Endometrium (tissue), 2 donors: Measurements from ENCODE around the gene RABGGTA.
"Not testable (repeated sequence)": the region's sequence is repeated elsewhere in the genome, so short reads cannot be mapped to it uniquely, and the experiment has no call there.

Experiments used
- FAIRE-seq: peaks from 2 replicates; lab custom pipeline; 2012; peaks lifted over from hg19 to GRCh38; lab: Jason Lieb, UNC
- donor health status: control.
- donor health status: control.

Gene RABGGTA

DNA sequence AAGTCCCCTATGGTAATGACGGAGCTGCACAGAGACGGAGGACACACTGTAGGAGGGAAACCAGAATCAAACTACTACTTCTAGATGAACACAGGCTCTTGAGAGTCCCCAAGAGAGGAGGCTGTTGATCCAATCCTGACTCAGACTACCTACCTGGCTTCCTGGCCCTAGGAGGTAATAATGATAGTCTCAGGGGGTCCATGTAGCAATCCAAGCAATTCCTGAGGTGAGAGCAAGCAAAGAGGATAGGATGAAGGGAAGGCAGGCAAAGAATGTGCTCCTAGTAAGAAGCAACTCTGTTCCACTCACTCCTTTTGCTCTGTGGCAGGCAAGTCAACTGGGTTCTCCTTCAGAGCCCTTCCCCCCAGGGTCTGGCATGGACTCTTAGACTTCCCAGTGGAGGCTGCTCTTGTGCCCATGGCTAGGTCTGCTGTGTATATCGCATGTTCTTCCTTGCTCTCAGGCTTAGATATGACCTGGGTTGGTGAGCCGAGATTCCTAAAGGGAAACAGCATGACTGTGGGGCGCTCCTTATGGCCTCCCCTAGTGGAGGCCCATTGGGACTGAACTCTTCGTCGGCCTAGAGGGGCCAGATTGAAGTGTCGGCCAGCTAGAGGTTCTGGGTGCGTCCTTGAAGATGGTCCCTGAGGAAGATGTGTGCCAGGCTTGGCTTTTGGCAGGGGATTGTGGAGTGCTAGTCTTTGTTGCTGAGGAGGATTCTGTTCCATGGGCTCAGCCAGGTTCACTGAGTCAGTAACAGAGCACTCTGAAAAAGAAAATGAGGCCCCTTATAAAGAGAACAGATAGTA, 31.1 kb downstream of the RABGGTA start:
- no peak for FAIRE-seq

DNA sequence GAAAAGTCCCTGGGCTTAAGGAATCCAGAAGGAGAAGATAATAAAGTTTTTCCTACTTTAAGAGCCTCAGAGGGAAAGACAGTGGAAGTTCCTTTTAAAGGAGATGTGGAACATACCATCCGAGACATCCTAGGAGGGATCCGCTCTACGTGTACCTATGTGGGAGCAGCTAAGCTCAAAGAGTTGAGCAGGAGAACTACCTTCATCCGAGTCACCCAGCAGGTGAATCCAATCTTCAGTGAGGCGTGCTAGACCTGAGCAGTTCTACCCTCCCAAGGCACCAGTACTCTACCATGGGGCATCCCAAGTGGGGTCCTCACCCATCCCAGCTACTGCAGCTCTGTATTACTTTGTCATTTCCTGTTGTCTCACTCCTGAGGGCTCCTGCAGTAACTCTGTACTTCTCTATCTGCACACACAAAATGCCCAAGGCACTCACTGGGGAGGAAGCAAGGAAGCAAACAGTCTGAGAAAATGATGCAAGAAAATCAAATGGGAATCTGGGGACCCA, 32.8 kb downstream of the RABGGTA start:
- no peak for FAIRE-seq

DNA sequence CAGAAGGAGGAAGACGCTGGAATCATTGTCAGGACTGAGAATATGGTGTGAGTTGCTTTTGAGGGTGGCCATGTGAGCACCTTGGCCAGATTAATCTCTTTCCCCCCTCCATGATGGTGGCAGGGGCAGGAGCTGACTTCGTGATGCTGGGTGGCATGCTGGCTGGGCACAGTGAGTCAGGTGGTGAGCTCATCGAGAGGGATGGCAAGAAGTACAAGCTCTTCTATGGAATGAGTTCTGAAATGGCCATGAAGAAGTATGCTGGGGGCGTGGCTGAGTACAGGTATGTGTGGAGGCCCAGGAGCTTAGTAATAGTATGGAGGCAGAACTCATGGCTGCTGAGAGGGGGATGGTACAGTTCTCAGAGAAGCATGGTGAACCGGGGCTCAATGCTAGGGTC, 33.3 kb downstream of the RABGGTA start:
- no peak for FAIRE-seq

DNA sequence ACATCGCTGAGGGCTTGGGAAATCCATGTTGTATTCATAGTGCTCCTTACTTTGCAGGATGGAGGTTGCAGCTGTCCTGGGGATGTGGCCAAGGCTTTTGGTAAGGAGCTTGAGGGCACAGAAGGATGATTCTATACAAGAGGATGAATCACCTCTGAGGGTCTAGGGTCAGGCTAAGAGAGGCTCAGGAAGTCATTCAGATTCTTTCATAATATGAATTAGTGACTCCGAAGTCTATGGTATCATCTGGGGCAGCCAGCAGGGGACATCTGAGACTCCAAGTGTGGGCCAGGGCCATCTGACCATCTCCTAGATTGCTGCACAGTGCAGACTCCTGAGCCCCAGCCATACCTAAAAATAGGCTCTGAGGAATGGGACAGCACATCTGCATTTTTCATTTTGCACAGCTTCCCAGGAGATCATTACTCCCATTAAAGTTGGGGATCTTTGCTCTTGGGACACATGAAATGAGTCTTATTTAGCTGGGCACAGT, 33.9 kb downstream of the RABGGTA start:
- FAIRE-seq: no peak

DNA sequence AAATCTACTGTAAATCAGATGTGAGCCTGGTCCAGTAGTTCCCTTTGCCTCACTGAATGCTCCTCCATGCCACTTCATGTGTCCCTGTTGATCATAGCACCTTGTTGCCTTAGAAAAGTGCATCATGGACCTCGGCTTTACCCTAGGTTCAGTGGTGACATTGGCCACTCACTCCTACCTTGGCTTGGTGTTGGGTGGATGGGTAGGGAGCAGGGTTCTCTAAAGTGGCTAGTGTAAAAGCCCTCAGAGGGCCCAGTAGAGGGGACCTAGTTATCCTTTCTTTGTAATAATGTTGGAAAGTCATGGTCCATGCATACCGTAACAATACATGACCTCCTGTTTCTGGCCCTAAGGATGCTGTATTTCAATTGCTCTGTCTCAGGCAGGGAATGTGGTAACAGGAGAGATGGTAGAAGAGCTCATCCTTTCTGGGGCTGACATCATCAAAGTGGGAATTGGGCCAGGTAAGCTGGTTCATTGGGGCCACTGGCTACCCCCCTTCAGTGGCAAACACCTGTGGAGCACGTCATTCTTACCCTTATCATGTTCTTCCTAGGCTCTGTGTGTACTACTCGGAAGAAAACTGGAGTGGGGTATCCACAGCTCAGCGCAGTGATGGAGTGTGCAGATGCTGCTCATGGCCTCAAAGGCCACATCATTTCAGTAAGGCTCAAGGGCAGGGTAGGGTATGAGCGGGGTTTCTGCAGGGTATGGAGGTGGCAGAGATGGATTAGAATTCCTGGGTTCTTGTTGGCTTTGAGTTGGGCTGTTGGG, 34.5 kb downstream of the RABGGTA start:
- FAIRE-seq: no peak

DNA sequence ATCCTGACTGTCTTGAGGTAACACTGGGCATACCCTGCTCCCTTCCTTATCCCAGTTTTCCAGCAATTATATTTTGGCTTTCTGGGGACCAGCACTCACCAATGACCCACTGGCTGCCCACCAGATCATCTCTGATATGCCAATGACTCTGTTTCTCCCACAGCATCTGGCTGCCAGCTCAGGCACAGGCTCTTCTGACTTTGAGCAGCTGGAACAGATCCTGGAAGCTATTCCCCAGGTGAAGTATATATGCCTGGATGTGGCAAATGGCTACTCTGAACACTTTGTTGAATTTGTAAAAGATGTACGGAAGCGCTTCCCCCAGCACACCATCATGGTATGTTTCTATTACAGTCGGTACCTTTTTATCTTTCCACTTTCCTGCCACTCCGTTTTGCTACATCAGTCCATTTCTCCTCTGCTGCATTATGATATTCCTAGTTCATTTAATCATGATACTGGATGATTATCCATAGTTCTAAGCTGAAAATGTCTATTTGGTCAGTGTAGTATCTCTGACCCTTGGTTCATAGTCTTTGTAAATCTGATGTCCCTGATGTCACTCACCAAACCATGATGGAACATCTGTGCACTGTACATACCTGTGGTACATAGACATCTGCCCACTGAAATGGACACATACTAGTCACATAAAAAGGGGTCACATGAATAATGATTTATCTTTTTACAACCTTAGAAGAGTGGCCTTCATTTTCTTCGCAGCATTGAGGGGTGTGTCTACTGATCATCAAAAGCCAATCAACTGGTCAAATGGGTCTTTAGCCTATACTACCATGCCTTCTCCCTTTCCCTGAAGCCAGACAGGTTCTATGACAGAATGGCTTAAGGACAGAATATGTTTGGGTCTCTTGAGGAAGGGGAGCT, 35.4 kb downstream of the RABGGTA start:
- FAIRE-seq: no peak

DNA sequence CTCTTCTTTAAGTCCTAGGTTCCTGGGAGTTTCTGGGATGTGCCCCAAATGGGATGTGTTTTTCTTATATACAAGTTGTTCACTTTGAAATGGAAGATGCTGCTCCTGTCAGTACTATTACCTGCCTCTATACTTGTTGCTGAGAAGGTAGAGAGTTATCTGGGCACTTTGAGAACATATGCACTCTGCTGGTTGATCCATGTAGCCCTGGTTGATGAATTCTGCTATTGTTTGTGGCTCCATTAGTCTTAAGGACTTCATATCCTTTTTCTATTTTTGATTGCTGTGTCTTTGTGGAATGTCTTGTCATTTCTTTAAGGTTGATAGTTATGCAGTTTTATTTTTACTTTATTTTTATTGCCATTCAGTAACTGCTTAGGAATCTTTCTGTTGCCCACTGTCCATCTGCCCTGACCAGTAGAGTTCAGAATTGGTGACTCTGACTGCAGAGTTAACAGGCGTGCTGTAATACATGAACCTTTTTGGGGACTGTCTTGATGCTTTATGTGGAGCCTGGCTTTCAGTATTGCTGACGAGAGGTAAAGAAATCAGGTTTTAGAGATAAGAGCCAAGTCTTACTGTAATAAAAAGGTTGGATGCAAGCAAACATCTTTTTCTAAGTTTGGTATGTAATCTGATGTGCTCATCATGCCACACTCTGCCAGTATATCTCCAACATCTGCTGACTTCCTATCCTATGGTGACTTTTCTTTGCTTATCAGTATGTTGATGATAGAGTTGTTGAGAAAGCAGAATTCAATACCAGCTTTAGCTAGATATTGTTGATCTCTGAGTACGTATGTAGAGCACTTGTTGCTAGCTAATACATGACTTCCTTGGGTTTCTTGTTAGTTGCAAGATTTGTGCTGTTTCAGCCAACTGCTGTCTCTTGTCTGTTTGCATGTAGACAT, 37.0 kb downstream of the RABGGTA start:
- no peak for FAIRE-seq

DNA sequence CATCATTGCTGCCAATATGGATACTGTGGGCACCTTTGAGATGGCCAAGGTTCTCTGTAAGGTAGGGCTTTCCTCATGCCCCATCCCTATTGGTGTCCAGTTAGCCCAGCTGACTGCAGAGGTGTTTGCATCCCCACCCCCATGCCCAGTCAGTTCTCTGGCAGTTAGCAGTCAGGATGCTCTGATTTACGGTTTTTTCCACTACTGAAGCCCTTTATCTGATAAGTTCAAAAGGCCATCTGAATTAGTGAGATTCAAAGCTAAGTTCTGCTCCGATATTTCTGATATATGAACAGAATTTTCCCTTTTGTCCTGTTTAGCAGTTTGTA, 37.9 kb downstream of the RABGGTA start:
- FAIRE-seq: no peak

DNA sequence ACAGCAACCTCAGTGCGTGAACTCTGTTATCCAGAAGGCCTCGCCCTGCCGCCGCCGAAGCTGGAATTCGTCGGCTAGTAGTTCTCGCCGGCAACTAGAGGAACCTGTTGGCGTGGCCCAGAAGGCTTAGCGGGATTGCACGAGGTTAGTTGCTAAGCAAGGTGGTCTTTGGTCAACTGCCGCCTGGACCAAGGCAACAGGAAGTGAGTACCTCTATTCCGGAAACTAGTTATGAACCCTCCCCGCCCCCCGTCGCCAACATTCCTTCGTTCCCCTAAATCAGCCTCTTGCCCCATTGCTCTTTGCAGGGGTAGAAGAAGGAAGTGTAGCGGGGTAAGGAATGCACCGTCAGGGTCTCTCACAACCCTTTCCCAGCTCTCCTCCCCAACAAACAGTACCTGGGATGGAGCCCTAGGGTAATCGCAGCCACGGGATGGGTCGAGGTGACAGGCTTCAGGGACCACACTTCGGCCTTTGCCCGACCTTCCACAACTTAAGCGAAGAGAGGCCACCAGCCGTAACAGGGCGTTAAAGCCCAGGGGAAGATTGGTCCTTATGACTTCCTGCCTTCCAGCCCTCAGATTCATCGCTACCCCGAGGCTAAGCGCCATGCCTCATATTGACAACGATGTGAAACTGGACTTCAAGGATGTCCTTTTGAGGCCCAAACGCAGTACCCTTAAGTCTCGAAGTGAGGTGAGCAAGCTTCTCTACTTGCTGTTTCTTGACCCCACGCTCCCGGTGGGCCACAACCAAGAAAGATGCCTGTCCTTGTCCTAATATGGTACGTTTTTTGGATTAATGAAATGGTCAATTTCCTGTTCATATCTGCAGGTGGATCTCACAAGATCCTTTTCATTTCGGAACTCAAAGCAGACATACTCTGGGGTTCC, 38.5 kb downstream of the RABGGTA start, which contains the start of gene GMPR2:
TSS of gene GMPR2 (plus strand) at position 285 of the 893 bp plus-strand sequence. CDS start at position 610, 325 bp downstream.
- no peak for FAIRE-seq

DNA sequence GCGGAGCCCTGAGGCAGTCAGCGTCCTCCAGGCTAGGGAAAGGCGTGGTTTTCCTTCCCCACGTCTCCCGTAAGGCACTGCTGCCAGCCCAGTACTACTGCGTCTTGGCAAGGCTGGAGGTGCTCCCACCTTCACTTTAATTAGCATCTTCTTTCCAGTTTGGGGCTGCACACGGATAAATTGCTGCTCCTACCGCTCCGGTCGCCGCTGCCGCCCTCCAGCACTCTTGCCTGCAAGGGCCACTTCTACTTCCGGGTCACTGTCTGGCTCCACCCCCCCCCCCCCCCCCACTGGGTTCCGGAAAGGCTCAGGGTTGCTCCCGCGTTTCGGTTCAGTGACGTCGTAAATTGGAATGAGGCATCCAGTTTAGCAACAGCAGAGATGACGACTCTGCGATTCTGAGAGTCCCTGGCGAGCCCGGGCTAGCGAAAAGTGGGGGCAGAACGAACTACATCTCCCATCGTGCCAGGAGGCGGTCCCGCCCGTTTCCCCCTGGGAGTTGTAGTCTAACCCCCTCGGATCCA, 39.2 kb downstream of the RABGGTA start, which contains the start of gene NEDD8:
TSS of gene NEDD8 (minus strand) at position 247 of the 524 bp plus-strand sequence. CDS start at position 147, 100 bp downstream.
- no peak for FAIRE-seq

DNA sequence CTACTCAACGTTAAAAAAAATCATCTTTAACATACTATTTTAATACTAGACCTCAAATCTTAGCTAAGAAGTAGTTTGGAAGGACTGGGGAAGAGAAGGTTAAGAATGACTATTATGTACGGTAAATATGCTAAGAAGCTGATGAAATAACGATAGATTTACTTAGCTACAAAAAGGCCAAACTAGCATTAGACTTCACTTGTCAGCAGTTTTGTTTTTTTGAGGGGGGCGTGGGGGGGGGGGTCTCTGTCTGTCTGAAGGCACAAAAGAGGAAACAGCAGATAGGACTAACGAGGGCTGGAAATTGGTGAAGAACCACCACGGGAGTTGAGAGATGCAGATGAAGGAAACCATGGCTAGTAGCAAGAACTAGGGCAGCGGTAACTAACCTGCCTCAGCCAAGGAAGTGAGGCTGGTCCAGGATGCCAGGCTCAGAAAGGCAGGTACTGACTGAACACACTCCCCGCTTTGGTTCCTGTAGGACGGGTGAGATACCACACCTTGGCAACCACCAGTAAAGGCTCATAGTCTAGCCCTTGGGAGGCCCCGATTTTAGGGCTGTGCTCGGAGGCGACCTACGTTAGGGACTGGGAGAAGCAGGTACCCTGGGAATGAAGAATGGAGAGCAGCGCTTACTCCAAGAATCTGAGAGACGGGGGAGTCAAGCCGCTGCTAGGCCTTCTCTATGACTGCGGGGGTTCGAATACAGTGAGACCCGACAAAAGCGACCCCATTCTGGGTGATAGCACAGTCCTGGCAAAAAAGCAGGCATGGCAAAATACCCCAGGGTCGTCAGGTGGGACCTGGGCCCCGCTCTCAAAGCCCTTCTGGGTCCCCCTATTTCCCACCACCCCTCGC, 39.9 kb downstream of the RABGGTA start:
- FAIRE-seq: no peak

DNA sequence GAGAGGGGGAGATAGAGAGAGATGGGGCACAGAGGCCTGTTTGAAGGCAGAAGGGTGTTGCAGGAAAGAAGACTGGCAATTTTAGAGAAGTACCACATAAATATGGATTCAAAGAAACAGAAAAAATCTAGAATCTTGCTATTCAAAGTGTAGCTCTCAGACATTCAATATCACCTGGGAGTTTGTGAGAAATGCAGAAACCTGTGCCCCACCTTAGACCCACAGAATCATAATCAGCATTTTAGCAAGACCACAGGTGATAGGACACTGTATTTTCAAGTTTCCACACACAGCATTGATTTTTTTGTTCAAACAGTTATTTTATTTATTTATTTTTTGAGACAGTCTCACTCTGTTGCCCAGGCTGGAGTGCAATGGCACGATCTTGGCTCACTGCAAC, 42.5 kb downstream of the RABGGTA start:
- FAIRE-seq: no peak

DNA sequence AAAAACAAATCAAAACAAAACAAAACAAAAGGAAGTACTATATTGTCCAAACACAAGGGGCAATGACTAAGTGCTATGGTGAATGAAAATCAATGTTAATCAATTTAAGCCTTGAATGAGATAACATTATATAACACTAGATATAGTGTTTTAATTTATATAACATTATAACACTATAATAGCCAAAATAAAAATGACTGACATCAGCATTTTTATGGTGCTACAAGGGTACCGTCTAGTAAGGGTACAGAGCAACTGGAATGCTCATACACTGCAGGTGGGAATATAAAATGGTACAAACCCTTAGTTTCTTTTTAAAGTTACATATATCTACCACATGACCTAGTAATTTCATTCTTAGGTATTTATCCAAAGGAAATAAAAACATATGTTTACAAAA, 44.9 kb downstream of the RABGGTA start:
- no peak for FAIRE-seq

DNA sequence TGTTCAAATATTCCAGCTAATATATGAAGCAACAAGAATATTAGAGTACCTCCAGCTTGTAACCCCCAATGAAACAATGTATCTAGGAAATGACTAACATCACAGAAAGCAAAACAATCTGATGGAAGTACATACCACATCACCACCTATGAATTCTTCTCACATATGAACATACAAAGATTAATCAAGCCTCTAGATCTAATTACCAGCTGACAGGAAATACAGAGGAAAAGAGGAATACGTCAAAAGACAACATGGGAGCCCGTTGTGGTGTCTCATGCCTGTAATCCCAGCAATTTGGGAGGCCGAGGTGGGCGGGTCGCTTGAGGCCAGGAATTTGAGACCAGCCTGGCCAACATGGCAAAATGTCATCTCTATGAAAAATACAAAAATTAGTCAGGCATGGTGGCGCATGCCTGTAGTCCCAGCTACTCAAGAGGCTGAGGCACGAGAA, 46.8 kb downstream of the RABGGTA start:
- FAIRE-seq: no peak

DNA sequence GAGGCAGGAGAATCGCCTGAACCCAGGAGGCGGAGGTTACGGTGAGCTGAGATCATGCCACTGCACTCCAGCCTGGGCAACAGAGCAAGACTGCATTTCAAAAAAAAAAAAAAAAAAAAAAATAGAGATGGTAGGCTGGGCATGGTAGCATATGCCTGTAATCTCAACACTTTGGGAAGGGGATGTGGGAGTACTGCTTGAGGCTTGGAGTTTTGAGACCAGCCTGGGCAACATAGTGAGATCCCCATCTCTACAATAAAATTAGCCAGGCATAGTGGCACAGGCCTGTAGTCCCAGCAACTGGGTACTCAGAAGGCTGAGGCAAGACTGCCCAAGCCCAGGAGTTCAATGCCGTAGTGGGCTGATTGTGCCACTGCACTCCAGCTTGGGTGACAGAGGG, 48.4 kb downstream of the RABGGTA start:
- FAIRE-seq: not testable (repeated sequence)

DNA sequence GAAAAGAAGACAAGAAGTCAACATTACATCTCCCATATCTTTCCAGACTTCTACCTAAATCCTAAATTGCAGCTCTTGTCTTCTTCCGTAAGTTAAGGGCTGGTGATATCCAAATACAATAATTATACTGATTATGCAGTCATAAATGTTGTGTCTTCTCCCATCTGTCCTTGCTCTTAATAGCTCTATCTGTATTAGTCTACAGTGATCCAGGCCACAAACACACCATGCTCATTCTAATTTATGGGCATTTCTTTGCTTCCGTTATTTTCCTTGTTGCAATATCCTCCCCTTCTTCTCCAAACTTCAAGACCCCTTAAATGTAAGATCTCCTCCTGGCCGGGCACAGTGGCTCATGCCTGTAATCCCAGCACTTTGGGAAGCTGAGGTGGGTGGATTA, 51.9 kb downstream of the RABGGTA start:
- FAIRE-seq: no peak

DNA sequence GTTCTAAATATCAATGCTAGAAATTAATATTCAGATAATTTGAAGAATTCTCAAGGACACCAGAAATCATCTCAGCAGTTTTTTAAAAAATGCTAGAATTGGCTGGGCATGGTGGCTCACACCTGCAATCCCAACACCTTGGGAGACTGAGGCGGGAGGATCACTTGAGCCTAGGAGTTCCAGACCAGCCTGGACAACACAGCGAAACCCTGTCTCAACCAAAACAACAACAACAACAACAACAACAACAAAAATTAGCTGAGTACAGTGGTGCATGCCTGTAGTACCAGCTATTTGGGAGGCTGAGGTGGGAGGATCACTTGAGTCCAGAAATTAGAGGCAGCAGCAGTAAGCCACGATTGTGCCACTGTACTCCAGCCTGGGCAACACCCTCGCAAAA, 52.3 kb downstream of the RABGGTA start:
- no peak for FAIRE-seq

DNA sequence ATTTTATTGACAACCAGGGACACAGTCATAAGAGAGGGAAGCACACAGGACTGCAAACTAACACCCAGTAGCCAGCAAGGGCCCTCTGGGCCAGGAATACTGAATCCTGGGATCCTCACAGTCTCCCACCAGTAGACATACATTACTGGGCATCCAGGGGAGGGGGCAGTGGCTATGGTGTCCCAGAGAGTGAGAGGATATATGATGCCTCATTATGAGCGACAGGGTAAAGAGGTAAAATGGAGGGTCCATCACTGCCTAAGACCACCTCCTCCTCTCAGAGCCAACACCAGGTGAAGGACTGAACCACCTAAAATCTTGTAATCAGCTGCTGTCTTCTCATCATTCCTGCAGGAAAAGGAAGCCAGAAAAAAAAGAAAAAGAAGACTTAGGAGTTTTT, 54.5 kb downstream of the RABGGTA start:
- not testable (repeated sequence) for FAIRE-seq

DNA sequence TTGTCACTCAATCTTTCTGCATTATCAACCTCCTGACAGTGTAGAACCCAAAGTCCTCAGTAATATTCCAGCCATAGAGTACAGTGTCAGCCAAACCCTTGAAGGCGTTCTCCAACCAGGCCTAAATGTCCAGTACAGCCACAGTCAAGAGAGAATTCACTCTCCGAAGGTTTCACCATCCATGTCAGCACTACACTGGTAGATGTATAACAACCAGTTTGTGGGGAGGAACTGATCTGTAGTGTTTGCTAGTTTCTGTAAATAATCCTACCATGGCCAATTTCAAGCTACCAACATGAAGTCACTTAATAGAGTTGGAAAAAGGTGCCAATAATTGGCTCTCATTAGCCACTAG, 55.1 kb downstream of the RABGGTA start:
- no peak for FAIRE-seq
